HUES48 (cell line): ENCODE results near the gene PRR3.

Experiments
- H3K27ac ChIP-seq: one replicate; pipeline ENCODE4 v1.7.0; 2013; ENCODE audit warnings: low read depth, low read length, inconsistent platforms
- H3K27me3 ChIP-seq: 2 replicates; pipeline ENCODE4 v1.6.1; 2013; ENCODE audit warnings: mild to moderate bottlenecking, low read length; ENCODE audit not compliant: control insufficient read depth, insufficient read depth
- H3K36me3 ChIP-seq: 2 replicates; pipeline ENCODE4 v1.6.1; 2013; ENCODE audit warnings: low read length; ENCODE audit not compliant: control insufficient read depth, insufficient read depth
- H3K4me1 ChIP-seq: 2 replicates; pipeline ENCODE4 v1.6.1; 2013; ENCODE audit warnings: mild to moderate bottlenecking, low read length; ENCODE audit not compliant: control insufficient read depth, insufficient read depth
- H3K4me3 ChIP-seq: 2 replicates; pipeline ENCODE4 v1.5.1; 2013; ENCODE audit warnings: mild to moderate bottlenecking, low read depth, low read length
- H3K9ac ChIP-seq: 2 replicates; pipeline ENCODE4 v1.6.1; 2013; ENCODE audit warnings: mild to moderate bottlenecking, low read depth, low read length, moderate library complexity
- H3K9me3 ChIP-seq: 2 replicates; pipeline ENCODE4 v1.6.1; 2013; ENCODE audit warnings: low read length; ENCODE audit not compliant: control insufficient read depth, insufficient read depth

The PRR3 gene

DNA sequence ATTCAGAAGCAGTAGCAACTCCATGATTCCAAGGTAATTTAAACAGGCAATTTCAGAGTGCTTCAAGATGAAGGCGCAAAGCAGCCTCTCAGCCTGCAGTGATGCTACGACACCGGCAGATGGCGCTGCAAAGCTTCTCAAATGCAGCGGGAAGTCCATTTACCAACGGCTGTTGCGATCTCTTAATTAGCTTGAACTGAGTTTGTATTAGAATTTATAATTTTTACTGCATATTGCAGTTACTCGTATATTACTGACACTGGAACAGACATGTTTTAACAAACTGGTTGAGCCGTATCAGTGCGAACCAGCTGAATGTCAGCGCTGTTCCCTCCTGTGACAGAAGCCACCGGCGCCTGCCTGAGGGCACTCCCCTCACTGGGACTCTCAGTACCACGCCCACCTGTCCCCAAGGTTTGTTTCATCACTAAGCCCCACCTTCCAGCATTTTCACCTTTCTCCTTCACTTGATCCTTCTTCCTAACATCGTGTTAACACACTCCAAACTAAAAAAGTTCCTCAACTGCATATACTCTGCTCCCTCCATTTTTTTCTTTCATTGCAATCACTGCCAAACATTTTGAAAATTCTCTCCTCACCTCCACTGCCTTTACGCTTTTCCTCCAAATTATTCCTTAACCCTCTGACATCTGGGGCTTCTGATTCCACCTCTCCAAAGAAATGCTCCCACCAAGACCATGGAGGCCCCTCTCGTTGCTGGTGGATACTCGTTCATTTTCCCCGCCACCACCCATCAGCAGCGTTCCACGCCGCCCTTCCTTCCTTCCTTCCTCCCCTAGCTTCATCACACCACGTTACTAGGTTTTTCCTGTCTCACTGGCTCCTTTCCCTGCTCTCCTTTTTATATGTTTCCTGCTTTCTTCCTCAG is 15.3 kb upstream of the PRR3 start:
- H3K9ac ChIP-seq: no peak overlapping the region
- no peaks in the 10 kb centered on the region for H3K27me3 ChIP-seq
- no peak overlapping the region for H3K27ac ChIP-seq
- H3K4me3 ChIP-seq: peak overlapping the region; percentile 61
- no peaks in the 10 kb centered on the region for H3K4me1 ChIP-seq
- peaks cover 13% of the 10 kb centered on the region for H3K36me3 ChIP-seq
- no peaks in the 10 kb centered on the region for H3K9me3 ChIP-seq

DNA sequence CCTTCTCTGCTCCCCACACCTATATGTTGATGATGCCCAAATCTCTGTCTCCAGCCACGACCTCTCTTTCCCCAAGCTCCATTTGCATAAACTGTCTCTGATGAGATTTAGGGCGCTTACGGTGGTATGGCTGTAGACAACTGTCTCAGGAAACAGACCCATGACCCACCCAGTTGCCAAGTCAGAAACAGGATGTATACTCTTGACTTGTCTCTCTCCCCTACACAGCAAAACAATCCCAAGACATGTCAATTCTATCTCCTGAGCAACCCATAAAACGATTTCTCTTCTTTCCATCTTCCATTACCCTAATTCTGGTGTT is 14.7 kb upstream of the PRR3 start:
- Histone ChIP-seq H3K27ac (no peak overlapping the region), H3K27me3 (no peaks in the 10 kb centered on the region), H3K9ac (no peak overlapping the region), H3K4me1 (no peaks in the 10 kb centered on the region), H3K4me3 (no peak overlapping the region), H3K36me3 (peaks cover 19% of the 10 kb centered on the region), H3K9me3 (no peaks in the 10 kb centered on the region)

DNA sequence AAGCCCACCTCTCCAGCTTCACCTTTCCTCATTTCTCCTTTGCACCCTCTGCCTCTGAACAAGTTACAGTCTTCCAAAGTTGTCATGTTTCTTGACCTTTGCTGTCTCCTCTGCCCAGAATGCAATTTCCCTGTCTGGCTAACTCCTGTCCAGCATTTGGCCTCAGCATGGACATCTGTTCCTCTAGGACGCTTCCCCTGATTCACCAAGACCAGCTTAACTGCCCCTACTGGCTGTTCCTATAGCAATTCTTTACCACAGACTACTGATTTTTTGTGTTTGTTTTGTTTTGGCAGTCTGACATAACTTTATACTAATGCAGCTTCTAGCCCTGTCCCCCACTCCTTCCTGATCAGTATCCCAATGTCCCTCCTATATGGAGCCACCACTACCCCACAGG is 14.2 kb upstream of the PRR3 start:
- no peaks in the 10 kb centered on the region for H3K4me1 ChIP-seq
- H3K9me3 ChIP-seq: no peaks in the 10 kb centered on the region
- peaks cover 22% of the 10 kb centered on the region for H3K36me3 ChIP-seq
- no peaks in the 10 kb centered on the region for H3K27me3 ChIP-seq
- no peak overlapping the region for H3K27ac ChIP-seq
- no peak overlapping the region for H3K4me3 ChIP-seq
- H3K9ac ChIP-seq: no peak overlapping the region

DNA sequence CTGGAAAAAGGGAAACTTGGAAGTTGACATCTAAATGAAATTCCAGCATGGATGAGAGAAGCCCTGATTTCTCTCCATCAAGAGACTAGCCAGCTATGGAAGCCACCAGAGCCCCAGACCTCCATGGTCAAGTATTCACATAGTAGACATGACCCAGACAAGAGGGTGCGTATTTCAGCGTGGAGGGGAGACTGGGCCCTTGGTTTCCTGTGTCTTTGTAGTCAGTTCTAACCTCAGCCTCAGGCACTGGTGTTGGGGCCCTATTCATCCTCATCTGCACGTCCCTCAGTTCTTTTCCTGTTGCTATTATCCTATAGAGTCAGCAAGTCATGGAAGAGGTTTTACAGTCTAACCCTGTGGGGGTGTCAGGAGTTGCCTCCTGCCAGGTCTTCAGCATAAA is 13.3 kb upstream of the PRR3 start:
- Histone ChIP-seq H3K4me3 (no peak overlapping the region), H3K4me1 (no peaks in the 10 kb centered on the region), H3K9me3 (no peaks in the 10 kb centered on the region), H3K27me3 (no peaks in the 10 kb centered on the region), H3K9ac (no peak overlapping the region), H3K27ac (no peak overlapping the region), H3K36me3 (peaks cover 29% of the 10 kb centered on the region)

DNA sequence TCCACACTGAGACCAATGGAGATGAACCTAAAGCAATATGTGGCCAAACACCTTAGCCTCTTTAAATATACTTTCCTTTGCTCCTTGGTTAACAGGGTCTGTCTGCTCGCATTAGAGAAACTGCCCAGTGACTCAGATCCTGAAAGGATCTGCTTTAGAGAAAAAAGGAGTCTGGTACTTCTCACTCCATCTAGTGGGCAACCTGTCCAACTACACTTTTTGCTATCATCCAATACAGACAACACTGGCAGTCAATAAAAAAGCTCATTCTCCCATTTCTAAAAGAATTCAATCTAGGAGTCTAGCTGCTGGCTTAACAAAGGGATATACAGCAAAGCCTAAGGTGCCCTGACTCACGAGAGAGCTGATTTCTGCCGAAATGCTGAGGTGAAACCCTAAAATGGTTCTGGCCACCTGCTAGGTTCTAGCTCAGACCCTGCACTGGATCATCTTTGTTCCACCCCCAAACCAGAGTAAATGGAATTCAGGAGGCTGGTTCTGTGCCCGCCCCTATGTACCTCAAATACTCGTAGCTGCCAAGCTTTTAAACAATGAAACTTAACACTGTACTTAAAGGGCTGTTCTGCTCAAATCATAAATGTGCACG is 12.3 kb upstream of the PRR3 start:
- H3K9ac ChIP-seq: no peak overlapping the region
- no peaks in the 10 kb centered on the region for H3K27me3 ChIP-seq
- no peak overlapping the region for H3K27ac ChIP-seq

DNA sequence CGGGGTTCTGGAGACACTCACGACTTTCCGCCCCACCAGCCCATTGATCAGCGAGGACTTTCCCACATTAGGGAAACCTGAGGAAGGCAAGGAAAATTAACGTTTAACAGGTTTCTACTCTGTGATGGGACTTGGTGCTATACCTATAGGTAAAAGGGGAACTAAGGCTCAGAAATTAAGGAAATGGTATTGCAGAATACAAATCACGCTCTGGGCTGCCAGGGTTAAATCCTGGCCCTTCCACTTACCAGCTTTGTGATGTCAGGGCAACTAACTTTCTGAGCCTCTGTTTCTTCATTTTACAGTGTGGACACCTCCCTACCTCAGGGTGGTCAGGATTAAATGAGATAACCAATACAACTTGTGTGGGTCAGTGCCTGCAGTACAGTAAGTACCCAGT is 9.6 kb upstream of the PRR3 start:
- Histone ChIP-seq H3K27me3 (no peaks in the 10 kb centered on the region), H3K27ac (no peak overlapping the region), H3K36me3 (peaks cover 62% of the 10 kb centered on the region), H3K9me3 (no peaks in the 10 kb centered on the region), H3K4me3 (no peak overlapping the region), H3K9ac (no peak overlapping the region), H3K4me1 (no peaks in the 10 kb centered on the region)

More for the DNA sequence above, 12.3 kb upstream of the PRR3 start:
- H3K36me3 ChIP-seq: peaks cover 38% of the 10 kb centered on the region
- no peak overlapping the region for H3K4me3 ChIP-seq
- H3K4me1 ChIP-seq: no peaks in the 10 kb centered on the region
- H3K9me3 ChIP-seq: no peaks in the 10 kb centered on the region

DNA sequence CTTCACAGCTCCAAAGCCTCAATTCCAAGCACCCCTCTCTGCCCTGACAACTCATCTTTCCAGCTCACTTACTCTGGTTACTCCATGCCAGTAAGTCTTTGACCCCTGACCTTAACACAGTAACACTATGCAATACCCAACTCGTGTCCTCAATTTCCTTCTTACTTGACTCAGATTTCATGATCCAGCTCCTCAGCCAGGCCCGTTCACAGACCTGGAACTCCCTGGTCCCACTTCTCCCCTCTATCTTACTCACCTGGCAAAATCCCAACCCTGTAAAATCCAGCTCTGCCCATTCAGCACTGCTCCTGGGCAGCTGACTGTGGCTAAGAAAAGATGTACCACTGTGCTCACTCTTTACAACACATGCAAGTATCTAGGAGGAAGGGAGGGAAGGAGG is 8.7 kb upstream of the PRR3 start:
- Histone ChIP-seq H3K4me1 (no peaks in the 10 kb centered on the region), H3K36me3 (peaks cover 71% of the 10 kb centered on the region), H3K4me3 (no peak overlapping the region), H3K27me3 (no peaks in the 10 kb centered on the region), H3K27ac (no peak overlapping the region), H3K9me3 (no peaks in the 10 kb centered on the region), H3K9ac (no peak overlapping the region)

DNA sequence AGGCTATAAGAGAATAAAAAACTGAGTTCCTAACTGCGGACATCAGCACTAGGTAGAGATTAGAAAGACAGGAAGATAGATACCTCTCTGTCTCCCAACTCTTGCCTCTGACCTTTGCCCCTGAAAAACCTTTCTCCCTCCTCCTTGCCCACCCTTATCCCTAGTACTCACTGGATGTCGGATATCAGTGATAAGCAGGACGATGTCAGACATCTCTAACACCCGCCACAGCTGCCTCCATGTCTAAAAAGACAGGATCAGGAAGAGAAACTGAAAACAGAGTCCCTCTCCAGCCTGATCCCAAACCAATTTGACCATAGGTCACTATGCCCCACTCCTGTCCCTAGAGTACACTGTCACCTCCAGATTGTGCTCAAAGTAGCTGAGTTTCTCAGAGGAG is 2.7 kb upstream of the PRR3 start:
- no peak overlapping the region for H3K9ac ChIP-seq
- peak overlapping the region; percentile 97; the same call in 1 of the 2 replicates for H3K4me3 ChIP-seq

DNA sequence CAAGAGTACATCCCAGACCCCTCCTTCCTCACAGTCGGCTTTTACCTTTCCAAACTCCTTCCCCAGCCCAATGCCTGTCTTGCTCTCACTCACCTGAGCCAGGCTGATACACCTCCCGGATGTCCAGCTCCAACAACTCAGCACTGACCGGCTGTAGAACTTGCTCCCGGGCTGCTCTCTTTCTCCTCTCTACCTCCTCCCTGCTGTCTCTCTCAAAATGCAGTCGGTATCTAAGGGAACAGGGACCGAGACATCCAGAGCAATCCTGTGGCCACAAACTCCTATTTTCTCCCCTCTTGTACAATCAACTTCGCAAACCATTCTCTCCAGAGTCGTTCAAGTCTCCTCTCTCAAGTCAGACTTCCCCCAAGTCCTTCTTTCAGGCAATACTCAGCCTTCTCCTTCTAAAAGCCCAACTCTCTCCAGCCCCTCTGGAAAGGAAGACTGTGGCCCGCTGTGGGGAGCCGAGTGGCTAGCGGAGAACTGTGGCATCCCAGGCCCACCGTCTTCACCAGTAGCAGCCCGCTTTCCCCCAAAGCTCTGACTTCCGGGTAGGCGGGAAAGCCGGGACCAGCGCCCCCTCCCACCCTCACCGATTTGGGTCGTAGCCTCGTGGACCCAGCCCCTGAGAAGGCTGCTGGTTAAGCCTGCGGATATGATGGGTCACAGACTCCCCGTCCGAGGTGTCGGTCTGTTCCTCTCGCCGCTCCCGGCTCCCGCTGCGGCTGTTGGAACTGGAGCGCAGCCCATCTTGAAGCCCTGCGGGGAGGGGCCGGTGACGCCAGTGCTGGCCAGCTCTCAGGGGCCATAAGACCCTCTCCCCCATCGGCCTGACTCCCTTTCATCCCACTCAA is 1.9 kb upstream of the PRR3 start:
- Histone ChIP-seq H3K9me3 (no peaks in the 10 kb centered on the region), H3K36me3 (peaks cover 53% of the 10 kb centered on the region), H3K27ac (peak overlapping the region; percentile 97), H3K9ac (peak overlapping the region; percentile 89), H3K27me3 (no peaks in the 10 kb centered on the region), H3K4me3 (peak overlapping the region; percentile 97), H3K4me1 (0 out of 2 replicates have a peak, but pooled peaks cover 5% of the 10 kb centered on the region)

More for the DNA sequence above, 2.7 kb upstream of the PRR3 start:
- Histone ChIP-seq H3K27me3 (no peaks in the 10 kb centered on the region), H3K36me3 (peaks cover 56% of the 10 kb centered on the region), H3K4me1 (0 out of 2 replicates have a peak, but pooled peaks cover 5% of the 10 kb centered on the region), H3K27ac (no peak overlapping the region), H3K9me3 (no peaks in the 10 kb centered on the region)

DNA sequence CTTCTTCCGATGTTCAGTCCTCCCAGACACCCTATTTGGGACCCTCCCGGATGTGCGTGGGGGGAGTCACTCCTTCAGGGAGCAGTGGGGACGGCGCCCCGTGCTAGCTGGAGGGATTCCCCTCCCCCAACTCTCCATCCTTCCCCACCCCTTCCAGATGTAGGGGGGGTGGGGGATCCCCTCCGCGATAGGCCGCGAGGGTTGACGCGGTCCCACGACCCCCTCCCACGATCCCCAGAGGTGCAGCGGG is 1.4 kb upstream of the PRR3 start:
- H3K9ac ChIP-seq: peak overlapping the region; percentile 89
- peaks cover 47% of the 10 kb centered on the region for H3K36me3 ChIP-seq
- H3K27ac ChIP-seq: peak overlapping the region; percentile 97

More for the DNA sequence above, 1.4 kb upstream of the PRR3 start:
- no peaks in the 10 kb centered on the region for H3K9me3 ChIP-seq
- H3K4me3 ChIP-seq: peak overlapping the region; percentile 97
- H3K4me1 ChIP-seq: 0 out of 2 replicates have a peak, but pooled peaks cover 5% of the 10 kb centered on the region
- H3K27me3 ChIP-seq: no peaks in the 10 kb centered on the region
